Measurements from ENCODE around the gene DLG1. TPM values are rescaled to one million over a fixed set of nuclear protein-coding genes. Genes with fewer than 3 reads are reported as not detected.

The DLG1 gene
- total RNA-seq, 1 experiment from 2014 or later: 121 TPM

DNA sequence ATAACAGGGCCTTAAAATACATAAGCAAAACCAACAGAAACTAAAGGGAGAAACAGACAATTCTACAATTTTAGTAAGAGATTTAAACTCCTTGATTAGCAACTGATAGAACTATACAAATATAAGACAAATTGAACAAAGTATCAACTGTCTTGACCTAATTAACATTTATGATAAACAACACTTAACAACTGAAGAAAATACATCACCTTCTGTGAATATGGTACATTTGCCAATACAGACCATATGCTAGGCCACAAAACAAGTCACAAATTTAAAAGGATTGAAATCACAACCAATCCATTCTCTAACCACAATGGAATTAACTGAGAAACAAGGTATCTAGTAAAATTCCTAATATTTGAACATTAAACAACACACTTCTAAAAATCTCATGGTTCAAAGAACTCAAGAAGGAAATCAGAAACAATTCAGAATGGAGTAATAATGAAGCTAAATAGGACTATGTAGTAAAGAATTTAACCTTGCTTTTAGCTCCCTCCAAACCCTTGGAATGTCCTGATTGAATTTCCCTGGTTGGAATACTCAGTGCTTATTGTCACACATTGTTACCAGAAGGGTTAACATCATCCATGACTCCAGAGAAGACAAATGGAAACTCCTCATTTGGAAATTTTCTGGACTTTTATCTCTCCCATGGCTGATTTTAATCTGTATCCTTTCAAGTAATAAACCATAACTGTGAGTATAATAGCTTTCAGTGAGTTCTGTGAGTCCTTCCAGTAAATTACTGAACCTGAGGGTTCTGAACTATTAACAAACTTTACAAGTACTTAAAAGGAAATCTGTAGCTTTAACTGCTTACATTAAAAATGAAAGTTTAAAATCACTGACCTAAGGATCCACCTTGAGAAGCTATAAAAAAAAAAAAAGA, 88.8 kb downstream of the DLG1 start:
- TF ChIP-seq, protein P1, sequence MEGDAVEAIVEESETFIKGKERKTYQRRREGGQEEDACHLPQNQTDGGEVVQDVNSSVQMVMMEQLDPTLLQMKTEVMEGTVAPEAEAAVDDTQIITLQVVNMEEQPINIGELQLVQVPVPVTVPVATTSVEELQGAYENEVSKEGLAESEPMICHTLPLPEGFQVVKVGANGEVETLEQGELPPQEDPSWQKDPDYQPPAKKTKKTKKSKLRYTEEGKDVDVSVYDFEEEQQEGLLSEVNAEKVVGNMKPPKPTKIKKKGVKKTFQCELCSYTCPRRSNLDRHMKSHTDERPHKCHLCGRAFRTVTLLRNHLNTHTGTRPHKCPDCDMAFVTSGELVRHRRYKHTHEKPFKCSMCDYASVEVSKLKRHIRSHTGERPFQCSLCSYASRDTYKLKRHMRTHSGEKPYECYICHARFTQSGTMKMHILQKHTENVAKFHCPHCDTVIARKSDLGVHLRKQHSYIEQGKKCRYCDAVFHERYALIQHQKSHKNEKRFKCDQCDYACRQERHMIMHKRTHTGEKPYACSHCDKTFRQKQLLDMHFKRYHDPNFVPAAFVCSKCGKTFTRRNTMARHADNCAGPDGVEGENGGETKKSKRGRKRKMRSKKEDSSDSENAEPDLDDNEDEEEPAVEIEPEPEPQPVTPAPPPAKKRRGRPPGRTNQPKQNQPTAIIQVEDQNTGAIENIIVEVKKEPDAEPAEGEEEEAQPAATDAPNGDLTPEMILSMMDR (IDR thresholded peaks at IDR 0.05; ENCODE audit: unreplicated experiment): no peak
- Mint-ChIP-seq H3K36me3 (ENCODE audit: insufficient read depth, unreplicated experiment) (no peaks in the 10 kb centered on the region), H3K27ac (ENCODE audit: low read depth, unreplicated experiment) (no peak overlapping the region), H3K4me1 (ENCODE audit: insufficient read depth, unreplicated experiment) (peaks cover 24% of the 10 kb centered on the region), H3K4me3 (ENCODE audit: unreplicated experiment) (no peak overlapping the region), H3K9me3 (ENCODE audit: unreplicated experiment) (no peaks in the 10 kb centered on the region), H3K27me3 (ENCODE audit: insufficient read depth, unreplicated experiment) (no peaks in the 10 kb centered on the region)
- CTCF ChIA-PET: interaction anchor here (1.0 kb wide), 1 partner anchor 17 kb away, joined by 4 read pairs; no protein-coding TSS in a partner anchor
- POLR2A ChIA-PET: no interaction called here
- no TSS peak for BruUV-seq (replicated peaks)
- no peak for DNase-seq (ENCODE audit: unreplicated experiment)
- intact Hi-C loops (cut with micrococcal nuclease): no loop called here

DNA sequence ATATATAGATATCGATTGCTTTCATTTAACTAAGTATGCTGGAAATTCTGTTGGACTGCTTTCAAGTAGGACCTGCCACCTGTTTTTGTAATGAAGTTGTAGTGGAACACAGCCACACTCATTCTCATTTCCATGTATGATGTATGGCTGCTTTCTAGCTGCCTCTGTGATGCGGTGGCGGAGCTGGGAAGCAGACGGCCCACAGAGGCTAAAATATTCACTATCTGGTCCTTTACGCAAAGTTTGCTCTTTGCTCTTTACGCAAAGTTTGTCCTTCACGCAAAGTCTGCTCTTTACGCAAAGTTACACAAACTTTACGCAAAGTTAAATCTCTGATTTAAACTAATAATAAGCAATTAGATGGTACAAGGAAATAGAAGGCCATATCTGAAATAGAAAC, 91.5 kb downstream of the DLG1 start:
- DNase-seq (ENCODE audit: unreplicated experiment): no peak
- H3K27ac Mint-ChIP-seq (ENCODE audit: low read depth, unreplicated experiment): no peak overlapping the region
- TF ChIP-seq, protein P1 (IDR thresholded peaks at IDR 0.05; ENCODE audit: unreplicated experiment): no peak
- no peaks in the 10 kb centered on the region for H3K36me3 Mint-ChIP-seq (ENCODE audit: insufficient read depth, unreplicated experiment)
- ChIA-PET CTCF (interaction anchor here (3.3 kb wide), 1 partner anchor 19 kb away, joined by 15 read pairs; no protein-coding TSS in a partner anchor), POLR2A (interaction anchor here (0.6 kb wide), 1 partner anchor 272 kb away, joined by 4 read pairs; no protein-coding TSS in a partner anchor)
- BruUV-seq (replicated peaks): no TSS peak
- peaks cover 28% of the 10 kb centered on the region for H3K4me1 Mint-ChIP-seq (ENCODE audit: insufficient read depth, unreplicated experiment)
- intact Hi-C loops (cut with micrococcal nuclease): no loop called here
- no peaks in the 10 kb centered on the region for H3K27me3 Mint-ChIP-seq (ENCODE audit: insufficient read depth, unreplicated experiment)
- H3K4me3 Mint-ChIP-seq (ENCODE audit: unreplicated experiment): no peak overlapping the region
- no peaks in the 10 kb centered on the region for H3K9me3 Mint-ChIP-seq (ENCODE audit: unreplicated experiment)

DNA sequence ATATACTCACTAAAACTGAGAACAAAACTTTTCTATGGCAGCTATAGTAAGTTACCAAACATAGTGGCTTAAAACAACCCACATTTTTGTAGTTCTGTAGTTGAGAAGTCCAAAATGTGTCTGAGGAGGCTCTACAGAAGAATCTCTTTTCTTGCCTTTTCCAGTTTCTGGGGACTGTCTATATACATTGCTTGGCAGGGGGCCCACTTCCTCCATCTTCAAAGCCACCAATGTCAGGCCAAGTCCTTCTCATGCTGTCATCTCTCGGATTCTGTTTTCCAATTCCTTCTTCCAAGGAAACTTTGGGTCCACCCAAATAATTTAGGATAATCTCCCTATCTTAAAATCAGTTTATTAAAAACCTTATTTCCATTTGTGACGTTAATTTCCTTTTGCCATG, 92.7 kb downstream of the DLG1 start:
- Mint-ChIP-seq H3K4me3 (ENCODE audit: unreplicated experiment) (no peak overlapping the region), H3K27ac (ENCODE audit: low read depth, unreplicated experiment) (no peak overlapping the region), H3K9me3 (ENCODE audit: unreplicated experiment) (no peaks in the 10 kb centered on the region), H3K27me3 (ENCODE audit: insufficient read depth, unreplicated experiment) (no peaks in the 10 kb centered on the region), H3K36me3 (ENCODE audit: insufficient read depth, unreplicated experiment) (no peaks in the 10 kb centered on the region), H3K4me1 (ENCODE audit: insufficient read depth, unreplicated experiment) (peaks cover 28% of the 10 kb centered on the region)
- intact Hi-C loops (cut with micrococcal nuclease): no loop called here
- DNase-seq (ENCODE audit: unreplicated experiment): no peak
- TF ChIP-seq, protein P1 (IDR thresholded peaks at IDR 0.05; ENCODE audit: unreplicated experiment): no peak
- no TSS peak for BruUV-seq (replicated peaks)
- ChIA-PET CTCF (interaction anchor here (1.4 to 3.3 kb wide), 3 partner anchors 17 to 20 kb away, joined by 3 to 15 read pairs (median 5); no protein-coding TSS in a partner anchor), POLR2A (no interaction called here)

DNA sequence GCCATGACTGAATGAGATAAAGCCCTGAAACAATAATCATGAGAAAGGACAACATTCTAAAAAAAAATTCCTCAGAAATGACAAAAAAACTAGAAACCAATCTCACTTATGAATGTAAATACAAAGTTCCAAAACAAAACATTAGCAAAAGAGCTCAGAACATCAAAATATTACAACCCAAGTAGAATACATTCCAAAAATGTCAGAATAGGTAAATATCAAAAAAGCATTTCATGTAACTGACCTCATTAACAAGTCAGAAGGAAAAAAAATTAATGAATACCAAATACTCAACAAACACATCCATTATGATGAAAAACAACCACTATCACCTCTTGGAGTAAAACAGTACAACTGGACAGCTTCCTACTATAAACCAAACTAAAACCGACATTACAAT, 93.1 kb downstream of the DLG1 start:
- Mint-ChIP-seq H3K4me1 (ENCODE audit: insufficient read depth, unreplicated experiment) (peaks cover 28% of the 10 kb centered on the region), H3K27ac (ENCODE audit: low read depth, unreplicated experiment) (no peak overlapping the region), H3K9me3 (ENCODE audit: unreplicated experiment) (no peaks in the 10 kb centered on the region), H3K4me3 (ENCODE audit: unreplicated experiment) (no peak overlapping the region), H3K27me3 (ENCODE audit: insufficient read depth, unreplicated experiment) (no peaks in the 10 kb centered on the region), H3K36me3 (ENCODE audit: insufficient read depth, unreplicated experiment) (no peaks in the 10 kb centered on the region)
- no peak for DNase-seq (ENCODE audit: unreplicated experiment)
- BruUV-seq (replicated peaks): no TSS peak
- TF ChIP-seq, protein P1 (IDR thresholded peaks at IDR 0.05; ENCODE audit: unreplicated experiment): no peak
- intact Hi-C loops (cut with micrococcal nuclease): no loop called here
- ChIA-PET CTCF (interaction anchor here (0.6 to 3.3 kb wide), 5 partner anchors 18 to 177 kb away, joined by 3 to 15 read pairs (median 5); no protein-coding TSS in a partner anchor), POLR2A (interaction anchor here (1.4 kb wide), 1 partner anchor 11 kb away, joined by 4 read pairs; no protein-coding TSS in a partner anchor)
